ENCODE data around the gene TEX26. TPM values are rescaled to one million over a fixed set of nuclear protein-coding genes. Genes with fewer than 3 reads are reported as not detected.

Gene TEX26
- total and polyA plus RNA-seq, 9 of the 15 experiments (the other 6 are each of a cell fraction or from before 2014, with no cell fraction given): not detected

DNA sequence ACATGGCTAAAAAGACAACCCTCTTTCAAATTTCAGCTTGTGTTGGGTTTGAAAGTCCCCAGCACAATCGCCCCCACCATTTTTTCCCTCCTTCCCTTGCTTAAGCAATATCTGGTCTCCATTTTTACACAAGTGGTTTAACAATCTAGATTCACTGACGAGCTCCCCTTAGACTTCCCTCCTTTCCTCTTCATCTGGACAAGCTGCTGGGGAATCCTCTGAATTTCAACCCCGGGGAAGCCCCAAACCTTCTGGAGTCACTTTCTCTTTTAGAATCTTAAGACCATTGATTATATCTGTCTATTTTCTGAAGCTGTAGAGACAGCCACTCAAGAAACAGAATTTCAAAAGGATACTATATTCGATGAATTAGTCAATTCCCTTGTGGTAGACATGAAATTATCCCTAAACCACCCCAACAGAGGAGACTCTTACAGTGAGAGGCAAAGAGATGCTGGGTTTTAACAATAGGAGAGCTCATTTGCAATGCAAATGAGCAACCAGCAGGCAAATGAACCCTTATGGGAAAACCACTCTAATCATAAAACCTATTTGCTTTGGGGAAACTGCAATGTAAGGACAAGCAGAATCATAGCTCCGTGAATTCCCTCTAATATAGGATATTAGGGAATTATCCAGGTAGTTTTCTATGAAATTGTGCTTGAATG lies 78.9 kb downstream of the TEX26 start:
- H3K9me1 ChIP-seq (ENCODE audit: control insufficient read depth, insufficient read depth, low read length): no peaks in the 10 kb centered on the region
- no peak overlapping the region for H3K4me3 ChIP-seq
- no peak overlapping the region for H3K27ac ChIP-seq (ENCODE audit: extremely low read depth, low read depth, low read length)
- peaks cover 0 to 7% of the 10 kb centered on the region in 2 experiments; a peak in 2 of 5 replicates for H3K27me3 ChIP-seq (ENCODE audit: control insufficient read depth in 2 of 2, insufficient read depth in 2 of 2, low read length in 2 of 2)
- DNase-seq (ENCODE audit: extremely low read depth in 1 of 4, low spot score in 3 of 4) (no peak), FAIRE-seq (no peak), ATAC-seq (no peak)
- CTCF ChIA-PET (ENCODE audit: low intra/inter-chr PET ratio): no interaction called here
- TF ChIP-seq FOXA3 (CRISPR knock-in tag; conservative IDR thresholded peaks at IDR 0.05 in 1 of 2, IDR thresholded peaks at IDR 0.05 in 1 of 2) (no peak), ZNF274 (IDR thresholded peaks at IDR 0.05; ENCODE audit: borderline replicate concordance, low read depth, low read length) (no peak), HDAC2 (IDR thresholded peaks at IDR 0.05) (no peak), MEF2A (IDR thresholded peaks at IDR 0.05; ENCODE audit: control insufficient read depth, low read depth, low read length) (no peak), TSC22D4 (tag; IDR thresholded peaks at IDR 0.05) (no peak), SP1 (CRISPR knock-in tag; IDR thresholded peaks at IDR 0.05) (no peak), CAMTA2 (CRISPR knock-in tag; conservative IDR thresholded peaks at IDR 0.05) (no peak)
- WGBS (ENCODE audit: insufficient coverage, low coverage, missing lambda C conversion rate): 0% methylated on average over 5 of the region's 5 CpGs
- intact Hi-C loops (cut with micrococcal nuclease): no loop called here
- no peak overlapping the region for H2AFZ ChIP-seq (ENCODE audit: low read depth, low read length)
- no peaks in the 10 kb centered on the region for H4K20me1 ChIP-seq (replicated peaks; ENCODE audit: control insufficient read depth, insufficient read depth, low read length)
- BruUV-seq (replicated peaks): no TSS peak
- no peaks in the 10 kb centered on the region for H3K4me1 ChIP-seq (replicated peaks in 1 of 2; ENCODE audit: control insufficient read depth in 2 of 2, insufficient read depth in 2 of 2, low read length in 2 of 2)
- no peak overlapping the region for H3K9ac ChIP-seq (ENCODE audit: insufficient read depth in 1 of 2, low read depth in 2 of 2, low read length in 2 of 2)
- H3K9me3 ChIP-seq (replicated peaks; ENCODE audit: control insufficient read depth, insufficient read depth, low read depth, low read length): no peaks in the 10 kb centered on the region
- POLR2A ChIA-PET: no interaction called here
- H3K36me3 ChIP-seq (ENCODE audit: control insufficient read depth, insufficient read depth, low read length): no peaks in the 10 kb centered on the region
- in situ Hi-C loops (cut with MboI): no loop called here
- no peaks in the 10 kb centered on the region for H3K79me2 ChIP-seq (ENCODE audit: control insufficient read depth, insufficient read depth, low read length)
- no peak overlapping the region for H3K4me2 ChIP-seq (ENCODE audit: insufficient read depth, low read length)

All from K562 (cell line).